ENCODE data around the gene RHOF.

Gene RHOF

GRCh38 chr12:121811434-121812319 is 18.2 kb upstream of the RHOF start:
- Mint-ChIP-seq H3K27me3 (no peaks in the 10 kb centered on the region), H3K4me1 (peaks cover 57% of the 10 kb centered on the region), H3K36me3 (peaks cover 8% of the 10 kb centered on the region), H3K9me3 (no peaks in the 10 kb centered on the region), H3K4me3 (peak overlapping the region; percentile 85), H3K27ac (peak overlapping the region; percentile 87)

- peak overlapping the region; percentile 85 for H3K4me3 Mint-ChIP-seq
- H3K27me3 Mint-ChIP-seq: no peaks in the 10 kb centered on the region
- H3K27ac Mint-ChIP-seq: peak overlapping the region; percentile 87
- H3K4me1 Mint-ChIP-seq: peaks cover 60% of the 10 kb centered on the region
- peaks cover 9% of the 10 kb centered on the region for H3K36me3 Mint-ChIP-seq
- no peaks in the 10 kb centered on the region for H3K9me3 Mint-ChIP-seq
Observed at GRCh38 chr12:121810833-121811433, 17.4 kb upstream of the RHOF start.

- H3K27me3 Mint-ChIP-seq: no peaks in the 10 kb centered on the region
- peak overlapping the region; percentile 85 for H3K4me3 Mint-ChIP-seq
- peaks cover 9% of the 10 kb centered on the region for H3K36me3 Mint-ChIP-seq
- peaks cover 60% of the 10 kb centered on the region for H3K4me1 Mint-ChIP-seq
- no peak overlapping the region for H3K27ac Mint-ChIP-seq
- no peaks in the 10 kb centered on the region for H3K9me3 Mint-ChIP-seq
Observed at GRCh38 chr12:121810234-121810817, 16.8 kb upstream of the RHOF start.

GRCh38 chr12:121809712-121810116 is 16.2 kb upstream of the RHOF start:
- Mint-ChIP-seq H3K4me1 (peaks cover 58% of the 10 kb centered on the region), H3K27me3 (no peaks in the 10 kb centered on the region), H3K4me3 (peak overlapping the region; percentile 23), H3K27ac (peak overlapping the region; percentile 12), H3K9me3 (no peaks in the 10 kb centered on the region), H3K36me3 (peaks cover 9% of the 10 kb centered on the region)

GRCh38 chr12:121808623-121809022 is 15.1 kb upstream of the RHOF start:
- peak overlapping the region; percentile 51 for H3K27ac Mint-ChIP-seq
- peak overlapping the region; percentile 30 for H3K4me3 Mint-ChIP-seq
- H3K36me3 Mint-ChIP-seq: peaks cover 9% of the 10 kb centered on the region
- H3K27me3 Mint-ChIP-seq: no peaks in the 10 kb centered on the region
- H3K4me1 Mint-ChIP-seq: peaks cover 56% of the 10 kb centered on the region
- H3K9me3 Mint-ChIP-seq: no peaks in the 10 kb centered on the region

- H3K36me3 Mint-ChIP-seq: peaks cover 7% of the 10 kb centered on the region
- no peak overlapping the region for H3K27ac Mint-ChIP-seq
- peaks cover 47% of the 10 kb centered on the region for H3K4me1 Mint-ChIP-seq
- no peaks in the 10 kb centered on the region for H3K27me3 Mint-ChIP-seq
- H3K4me3 Mint-ChIP-seq: no peak overlapping the region
- no peaks in the 10 kb centered on the region for H3K9me3 Mint-ChIP-seq
Observed at GRCh38 chr12:121807642-121808347, 14.3 kb upstream of the RHOF start.

GRCh38 chr12:121806546-121807423 is 13.3 kb upstream of the RHOF start:
- H3K36me3 Mint-ChIP-seq: peaks cover 7% of the 10 kb centered on the region
- H3K9me3 Mint-ChIP-seq: no peaks in the 10 kb centered on the region
- peak overlapping the region; percentile 92 for H3K4me3 Mint-ChIP-seq
- H3K4me1 Mint-ChIP-seq: peaks cover 47% of the 10 kb centered on the region
- no peaks in the 10 kb centered on the region for H3K27me3 Mint-ChIP-seq
- H3K27ac Mint-ChIP-seq: peak overlapping the region; percentile 92

- Mint-ChIP-seq H3K4me1 (peaks cover 45% of the 10 kb centered on the region), H3K9me3 (no peaks in the 10 kb centered on the region), H3K36me3 (peaks cover 7% of the 10 kb centered on the region), H3K27ac (peak overlapping the region; percentile 92), H3K27me3 (no peaks in the 10 kb centered on the region), H3K4me3 (peak overlapping the region; percentile 92)
Observed at GRCh38 chr12:121806009-121806545, 12.6 kb upstream of the RHOF start.

- Mint-ChIP-seq H3K27me3 (no peaks in the 10 kb centered on the region), H3K4me1 (peaks cover 40% of the 10 kb centered on the region), H3K4me3 (peak overlapping the region; percentile 96), H3K27ac (peak overlapping the region; percentile 92), H3K36me3 (peaks cover 7% of the 10 kb centered on the region), H3K9me3 (no peaks in the 10 kb centered on the region)
Observed at GRCh38 chr12:121805171-121806008, 11.9 kb upstream of the RHOF start.

- Mint-ChIP-seq H3K9me3 (no peaks in the 10 kb centered on the region), H3K27me3 (no peaks in the 10 kb centered on the region), H3K36me3 (peaks cover 7% of the 10 kb centered on the region), H3K4me1 (peaks cover 38% of the 10 kb centered on the region), H3K27ac (peak overlapping the region; percentile 98), H3K4me3 (peak overlapping the region; percentile 96)
Observed at GRCh38 chr12:121804417-121805111, 11.1 kb upstream of the RHOF start.

GRCh38 chr12:121803861-121804416 is 10.5 kb upstream of the RHOF start, which contains the start of gene SETD1B:
Gene SETD1B, plus strand, starts transcription at chr12:121804009. Its CDS starts 729 bp downstream, at chr12:121804738.
- Mint-ChIP-seq H3K4me1 (peaks cover 40% of the 10 kb centered on the region), H3K4me3 (peak within 1 kb of the TSS; percentile 96), H3K36me3 (peaks cover 5% of the 10 kb centered on the region), H3K27ac (peak within 1 kb of the TSS; percentile 99), H3K9me3 (no peaks in the 10 kb centered on the region), H3K27me3 (no peaks in the 10 kb centered on the region)

- Mint-ChIP-seq H3K27me3 (no peaks in the 10 kb centered on the region), H3K27ac (peak overlapping the region; percentile 99), H3K4me3 (peak overlapping the region; percentile 93), H3K4me1 (peaks cover 42% of the 10 kb centered on the region), H3K36me3 (peaks cover 2% of the 10 kb centered on the region), H3K9me3 (no peaks in the 10 kb centered on the region)
Observed at GRCh38 chr12:121802843-121803698, 9.6 kb upstream of the RHOF start.
